ENCODE measurements around the gene KLRC4.

KLRC4 gene

DNA sequence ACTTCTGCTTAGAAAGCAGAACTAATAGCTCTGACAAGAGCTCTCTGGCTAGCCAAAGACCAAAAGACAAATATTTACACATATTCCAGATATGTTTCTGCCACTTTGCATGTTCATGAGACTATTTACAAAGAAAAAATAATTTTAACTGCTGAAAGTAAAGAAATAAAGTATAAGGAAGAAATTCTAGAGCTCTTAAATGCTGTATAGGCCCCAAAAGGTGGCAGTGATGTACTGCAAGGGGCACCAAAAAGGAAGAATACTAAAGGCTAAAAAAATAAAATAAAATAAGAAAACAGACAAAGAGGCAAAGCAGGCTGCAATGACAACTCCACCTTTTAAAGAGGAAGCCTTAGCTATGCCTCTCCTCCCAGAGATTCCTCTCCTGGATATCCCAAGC is 42.7 kb downstream of the KLRC4 start:
- no peak for DNase-seq

- no peak for DNase-seq
Measured at GRCh38 chr12:10365696-10366405, 43.7 kb downstream of the KLRC4 start.

DNA sequence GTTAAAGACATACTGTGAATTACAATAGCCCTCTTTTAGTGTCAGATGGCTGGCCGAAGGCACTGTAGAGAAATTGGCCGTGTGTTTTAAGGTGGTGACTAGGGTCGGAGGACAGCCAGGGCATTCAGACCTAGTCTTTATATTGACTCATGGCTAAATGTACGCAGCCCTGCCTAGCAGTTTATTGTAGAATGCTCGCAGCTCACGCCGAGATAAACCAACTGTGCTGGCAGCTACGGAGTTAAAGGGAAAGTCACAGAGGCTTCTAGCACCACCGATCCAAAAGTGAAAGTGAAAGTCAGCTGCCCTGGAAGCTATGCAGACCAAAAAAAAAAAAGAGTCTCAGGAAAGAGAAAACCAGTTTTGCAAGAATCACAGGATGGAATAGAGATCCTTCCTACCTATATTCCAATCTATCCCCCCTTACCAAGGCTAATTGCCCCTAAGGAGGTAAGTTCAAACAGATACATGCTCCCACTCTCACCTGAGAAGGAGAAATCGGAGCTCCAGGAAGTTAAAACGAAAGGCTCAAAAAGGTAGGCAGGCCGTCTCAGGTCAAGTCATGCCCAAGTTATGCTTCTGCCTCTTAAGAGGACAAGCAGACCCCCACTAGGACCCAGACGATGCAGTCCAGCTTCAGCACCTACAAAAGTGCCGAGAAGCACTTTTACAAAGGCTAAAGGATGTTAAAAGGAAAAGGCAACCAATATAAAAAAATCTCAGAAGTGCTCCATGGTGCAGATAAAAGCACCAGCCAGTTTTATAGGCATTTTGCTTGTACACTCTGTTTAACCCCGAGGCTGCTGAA is 44.5 kb downstream of the KLRC4 start:
- peak; percentile 61 for DNase-seq

DNA sequence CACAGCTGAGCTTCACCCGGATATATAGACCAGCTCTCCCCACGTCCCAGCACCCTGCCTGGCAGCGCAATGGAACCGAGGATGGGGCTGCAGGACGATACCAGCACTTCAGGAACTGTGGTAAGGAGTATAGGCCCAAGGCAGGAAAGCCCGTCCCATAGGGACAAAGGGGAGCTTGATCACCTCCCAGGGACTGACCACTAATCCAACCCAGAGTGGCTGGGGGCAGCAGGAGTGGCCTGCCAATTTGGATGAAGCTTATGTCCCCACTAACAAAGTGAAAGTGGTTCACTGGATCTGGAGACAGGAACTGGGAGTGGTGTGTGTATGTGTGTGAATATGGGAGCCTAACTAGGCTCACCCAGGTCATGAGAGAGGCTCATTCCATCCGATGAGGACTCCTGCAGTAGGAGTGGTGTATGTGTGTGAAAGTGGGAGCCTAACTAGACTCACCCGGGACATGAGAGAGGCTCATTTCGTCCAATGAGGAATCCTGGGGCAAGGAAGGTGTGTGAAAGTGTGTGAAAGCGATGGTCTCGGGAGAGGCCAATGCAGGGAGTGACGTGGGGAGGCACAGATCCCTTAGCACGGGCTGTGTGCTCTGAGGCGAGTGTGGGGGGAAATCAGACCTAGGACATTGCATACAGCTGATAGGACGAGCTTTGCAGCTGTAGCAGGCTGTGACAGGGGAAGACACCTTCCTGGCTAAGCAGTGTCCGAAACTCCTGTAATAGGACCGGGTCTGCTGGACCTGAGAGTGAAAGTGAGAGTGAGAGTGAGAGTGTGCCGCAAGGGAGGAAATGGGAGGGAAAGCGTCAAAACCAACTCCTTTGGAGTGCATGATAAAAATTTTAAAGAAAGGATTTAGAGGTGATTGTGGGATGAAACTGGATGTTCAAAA is 45.4 kb downstream of the KLRC4 start:
- no peak for DNase-seq

- no peak for DNase-seq
Measured at GRCh38 chr12:10363658-10363913, 46.0 kb downstream of the KLRC4 start.

DNA sequence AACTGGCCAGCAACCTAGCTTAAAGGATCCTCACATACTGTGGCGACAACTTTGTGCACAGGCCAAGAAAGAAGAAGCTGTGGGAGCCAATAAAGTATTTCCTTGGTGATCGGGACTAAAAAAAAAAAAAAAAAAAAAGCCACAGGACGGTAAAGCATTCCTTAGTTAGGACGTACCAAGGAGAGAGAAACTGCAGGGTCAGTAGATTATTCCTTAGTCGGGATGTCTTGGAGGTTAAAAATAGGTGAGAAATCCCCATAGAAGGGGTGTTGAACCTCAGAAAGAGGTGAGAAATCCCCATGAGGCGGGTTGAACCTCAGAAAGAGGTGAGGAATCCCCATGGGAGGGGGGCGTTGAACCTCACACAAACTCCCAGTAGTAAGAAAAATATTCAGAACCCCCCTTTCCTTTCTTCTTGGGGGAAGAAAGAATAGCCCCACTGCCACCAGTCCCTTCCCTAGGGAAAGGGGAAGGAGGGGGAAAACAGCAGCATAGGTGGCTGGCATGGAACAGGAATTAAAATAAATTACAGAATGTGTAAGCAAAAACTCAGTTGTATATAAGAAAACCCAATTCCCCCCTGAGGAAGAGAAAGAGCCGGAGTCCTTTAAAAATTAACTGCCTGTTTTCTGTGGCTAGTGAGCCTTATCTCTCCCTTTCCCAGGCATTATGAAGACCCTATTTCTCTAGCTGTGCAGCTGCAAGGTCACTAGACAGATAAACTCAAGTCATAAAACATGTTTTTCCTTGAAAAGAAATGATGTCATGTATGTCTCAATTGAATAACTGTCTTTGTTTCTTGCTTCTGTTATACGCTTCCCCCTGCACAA is 46.5 kb downstream of the KLRC4 start:
- no peak for DNase-seq

- DNase-seq = no peak
Measured at GRCh38 chr12:10362325-10362724, 47.2 kb downstream of the KLRC4 start.

DNA sequence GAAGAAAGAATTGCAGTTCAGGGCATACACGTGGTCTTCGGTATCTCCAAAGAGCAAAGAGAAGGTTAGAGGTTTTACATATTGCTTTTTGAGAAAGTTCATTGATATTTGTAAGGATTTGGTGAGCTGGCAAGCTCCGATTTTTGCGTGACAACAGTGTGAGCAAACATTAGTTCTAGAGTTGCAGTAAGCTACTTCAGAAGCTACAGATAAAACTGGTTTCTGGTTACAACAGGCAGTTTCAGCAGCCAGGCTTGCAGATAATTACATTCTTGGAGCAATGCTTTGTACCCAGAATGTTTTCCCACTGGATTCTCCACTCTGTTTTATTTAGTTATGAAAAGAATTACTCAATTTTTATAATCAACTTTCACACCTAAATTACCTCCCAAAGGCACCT is 47.9 kb downstream of the KLRC4 start:
- no peak for DNase-seq

GRCh38 chr12:10361084-10361483 is 48.5 kb downstream of the KLRC4 start:
- DNase-seq = no peak

- no peak for DNase-seq
Measured at GRCh38 chr12:10358969-10359368, 50.6 kb downstream of the KLRC4 start.

- DNase-seq = no peak
Measured at GRCh38 chr12:10358131-10358530, 51.4 kb downstream of the KLRC4 start.

Data from amniotic stem cell (primary cell).